Neural crest cell (in vitro differentiated cells): ENCODE measurements around the gene CPE. TPM values are rescaled to one million over a fixed set of nuclear protein-coding genes. Genes with fewer than 3 reads are reported as not detected.
A peak's percentile ranks its signal among the peaks of the same experiment; 100 is the strongest.

Experiments
- DNase-seq: peaks from one replicate; pipeline ENCODE4 v3.0.0; 2021; ENCODE audit warnings: low read depth, mixed read lengths, low spot score
- H3K27ac Mint-ChIP-seq: one replicate; pipeline ENCODE4 v1.8.0; 2021; ENCODE audit warnings: mild to moderate bottlenecking, mixed read lengths; ENCODE audit not compliant: unreplicated experiment
- H3K27me3 Mint-ChIP-seq: 2 replicates; pipeline ENCODE4 v1.8.0; 2021; ENCODE audit warnings: low read depth, mild to moderate bottlenecking, mixed read lengths
- H3K36me3 Mint-ChIP-seq: 2 replicates; pipeline ENCODE4 v1.8.0; 2021; ENCODE audit warnings: low read depth, mild to moderate bottlenecking, mixed read lengths
- H3K4me1 Mint-ChIP-seq: 2 replicates; pipeline ENCODE4 v1.8.0; 2021; ENCODE audit warnings: mixed read lengths
- H3K4me3 Mint-ChIP-seq: one replicate; pipeline ENCODE4 v1.8.0; 2021; ENCODE audit warnings: mild to moderate bottlenecking, mixed read lengths
- H3K9me3 Mint-ChIP-seq: 2 replicates; pipeline ENCODE4 v1.8.0; 2021; ENCODE audit warnings: mixed read lengths
- total RNA-seq: library from RNA; stranded (reverse); gene quantifications from 2 replicates; pipeline ENCODE4 v1.2.1, GENCODE V29; 2021
- TF ChIP-seq, protein P1 (sequence below): fragments of 200-600 bp; sonication (generic); conservative IDR thresholded peaks from 2 replicates; pipeline ENCODE4 v1.5.0; 2021; ENCODE audit warnings: antibody characterized with exemption, mild to moderate bottlenecking

CPE gene
- total RNA-seq, 1 donor from 2014 or later = 65.2 TPM

DNA sequence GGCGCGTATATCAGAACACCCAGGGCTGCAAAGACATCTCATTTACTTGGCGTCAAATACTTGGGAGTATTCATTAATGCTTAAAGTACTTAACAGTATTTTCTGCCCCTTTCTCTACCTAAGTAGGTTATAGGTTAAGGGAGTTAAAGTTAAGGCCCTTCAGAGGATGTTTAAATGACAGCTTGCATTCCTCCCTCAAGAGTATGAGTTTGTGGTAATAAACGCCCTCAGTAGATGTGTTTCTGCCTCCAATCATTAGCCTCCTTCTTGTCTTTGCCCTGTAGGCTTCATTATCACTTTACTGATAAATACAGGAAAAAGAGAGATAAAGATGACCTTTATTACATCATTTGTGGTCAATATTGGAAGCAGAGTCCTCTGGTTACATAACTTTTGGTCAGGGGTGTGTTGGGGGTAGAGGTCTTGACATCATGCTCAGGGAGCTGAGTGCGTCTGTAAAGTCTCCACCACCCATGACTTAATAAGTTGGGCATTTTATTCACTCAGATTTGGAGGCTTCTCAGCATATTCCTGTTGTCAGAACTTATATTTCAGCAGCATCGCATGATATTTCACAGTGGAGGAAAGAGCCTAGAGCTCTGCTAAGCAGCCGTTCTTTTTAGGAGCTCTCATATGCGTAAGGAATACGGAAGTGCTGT, 145.9 kb downstream of the CPE start:
- no peak for DNase-seq
- no peaks in the 10 kb centered on the region for H3K4me1 Mint-ChIP-seq
- H3K36me3 Mint-ChIP-seq = no peaks in the 10 kb centered on the region
- no peak overlapping the region for H3K27ac Mint-ChIP-seq
- H3K9me3 Mint-ChIP-seq = no peaks in the 10 kb centered on the region
- H3K4me3 Mint-ChIP-seq = no peak overlapping the region
- H3K27me3 Mint-ChIP-seq = no peaks in the 10 kb centered on the region
- TF ChIP-seq, protein P1, sequence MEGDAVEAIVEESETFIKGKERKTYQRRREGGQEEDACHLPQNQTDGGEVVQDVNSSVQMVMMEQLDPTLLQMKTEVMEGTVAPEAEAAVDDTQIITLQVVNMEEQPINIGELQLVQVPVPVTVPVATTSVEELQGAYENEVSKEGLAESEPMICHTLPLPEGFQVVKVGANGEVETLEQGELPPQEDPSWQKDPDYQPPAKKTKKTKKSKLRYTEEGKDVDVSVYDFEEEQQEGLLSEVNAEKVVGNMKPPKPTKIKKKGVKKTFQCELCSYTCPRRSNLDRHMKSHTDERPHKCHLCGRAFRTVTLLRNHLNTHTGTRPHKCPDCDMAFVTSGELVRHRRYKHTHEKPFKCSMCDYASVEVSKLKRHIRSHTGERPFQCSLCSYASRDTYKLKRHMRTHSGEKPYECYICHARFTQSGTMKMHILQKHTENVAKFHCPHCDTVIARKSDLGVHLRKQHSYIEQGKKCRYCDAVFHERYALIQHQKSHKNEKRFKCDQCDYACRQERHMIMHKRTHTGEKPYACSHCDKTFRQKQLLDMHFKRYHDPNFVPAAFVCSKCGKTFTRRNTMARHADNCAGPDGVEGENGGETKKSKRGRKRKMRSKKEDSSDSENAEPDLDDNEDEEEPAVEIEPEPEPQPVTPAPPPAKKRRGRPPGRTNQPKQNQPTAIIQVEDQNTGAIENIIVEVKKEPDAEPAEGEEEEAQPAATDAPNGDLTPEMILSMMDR = no peak

DNA sequence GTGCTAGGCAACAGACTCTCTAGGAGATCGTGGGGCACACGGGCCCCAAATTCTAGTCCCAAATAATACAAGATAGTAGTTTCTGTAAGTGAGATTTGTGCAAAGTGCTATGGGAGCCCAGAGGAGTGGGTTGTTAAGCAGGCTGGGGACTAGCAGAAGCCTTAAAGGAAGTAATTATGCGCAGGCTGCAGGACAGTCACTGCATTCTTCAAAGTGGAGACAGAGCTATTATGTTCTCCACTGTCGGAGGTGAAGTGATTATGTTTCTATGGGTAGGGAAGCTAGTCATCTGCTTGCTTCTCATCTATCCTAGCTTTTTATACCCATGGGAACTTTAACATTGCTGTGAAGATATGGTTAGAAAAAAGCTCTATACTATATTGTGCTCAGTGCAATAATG, 154.2 kb downstream of the CPE start:
- Mint-ChIP-seq H3K9me3 (no peaks in the 10 kb centered on the region), H3K27ac (no peak overlapping the region), H3K4me3 (no peak overlapping the region), H3K4me1 (peaks cover 22% of the 10 kb centered on the region), H3K27me3 (peaks cover 2% of the 10 kb centered on the region), H3K36me3 (no peaks in the 10 kb centered on the region)
- no peak for DNase-seq
- TF ChIP-seq, protein P1 = no peak

DNA sequence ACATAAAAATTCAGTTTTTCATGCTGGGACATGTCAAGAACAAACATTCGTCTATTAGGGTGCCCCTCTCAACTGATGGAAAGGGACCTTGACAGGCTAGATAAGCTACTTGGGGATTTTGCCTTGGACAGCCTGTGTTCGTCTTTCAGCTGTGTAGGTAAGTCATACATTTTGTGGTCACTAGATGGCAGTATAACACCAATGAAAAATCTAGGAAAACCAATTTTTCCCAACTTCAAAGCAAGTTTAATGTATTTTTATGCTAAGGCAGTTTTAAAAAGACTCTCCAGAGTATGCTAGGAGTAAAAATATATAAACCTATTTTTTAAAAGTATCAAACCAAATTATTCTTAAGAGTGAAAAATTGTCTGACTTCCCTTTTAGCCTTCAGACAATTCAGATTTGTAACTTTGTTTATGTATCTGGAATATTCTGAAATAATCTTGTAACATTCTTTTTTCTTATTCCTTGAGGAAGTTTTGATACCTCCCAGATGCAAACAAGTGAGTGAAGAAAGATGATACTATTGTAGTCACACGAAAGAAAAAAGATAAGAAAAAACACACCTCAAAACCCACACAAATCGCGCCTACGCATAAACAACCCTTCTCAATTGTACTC, 158.3 kb downstream of the CPE start:
- peak; percentile 6 for DNase-seq
- peaks cover 6% of the 10 kb centered on the region for H3K36me3 Mint-ChIP-seq
- H3K9me3 Mint-ChIP-seq = peaks cover 8% of the 10 kb centered on the region
- peaks cover 2% of the 10 kb centered on the region for H3K27me3 Mint-ChIP-seq
- TF ChIP-seq, protein P1 = peak; percentile 85
- no peak overlapping the region for H3K4me3 Mint-ChIP-seq
- peaks cover 24% of the 10 kb centered on the region for H3K4me1 Mint-ChIP-seq
- H3K27ac Mint-ChIP-seq = no peak overlapping the region

DNA sequence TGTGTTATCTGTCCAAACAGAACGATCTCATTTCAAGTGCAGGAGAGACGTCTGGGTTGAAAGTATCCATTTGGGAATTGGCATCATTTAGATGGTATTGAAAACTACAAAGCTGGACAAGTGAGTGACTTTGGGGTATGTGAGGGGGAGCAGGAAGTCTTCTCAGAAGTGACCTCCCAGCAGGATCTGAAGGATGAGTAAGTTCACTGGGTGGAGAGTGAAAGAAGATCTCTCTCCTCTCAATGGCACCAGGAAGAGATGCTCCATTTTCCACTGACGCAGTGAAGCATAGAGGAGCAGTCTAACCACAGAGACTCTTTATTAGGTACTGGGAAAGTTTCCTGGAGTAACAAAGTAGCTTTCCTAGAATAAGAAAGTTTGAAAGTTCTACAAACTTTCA, 161.0 kb downstream of the CPE start:
- Mint-ChIP-seq H3K36me3 (peaks cover 6% of the 10 kb centered on the region), H3K4me3 (no peak overlapping the region), H3K4me1 (peaks cover 12% of the 10 kb centered on the region), H3K9me3 (peaks cover 8% of the 10 kb centered on the region), H3K27me3 (peaks cover 2% of the 10 kb centered on the region), H3K27ac (no peak overlapping the region)
- no peak for DNase-seq
- TF ChIP-seq, protein P1 = no peak

DNA sequence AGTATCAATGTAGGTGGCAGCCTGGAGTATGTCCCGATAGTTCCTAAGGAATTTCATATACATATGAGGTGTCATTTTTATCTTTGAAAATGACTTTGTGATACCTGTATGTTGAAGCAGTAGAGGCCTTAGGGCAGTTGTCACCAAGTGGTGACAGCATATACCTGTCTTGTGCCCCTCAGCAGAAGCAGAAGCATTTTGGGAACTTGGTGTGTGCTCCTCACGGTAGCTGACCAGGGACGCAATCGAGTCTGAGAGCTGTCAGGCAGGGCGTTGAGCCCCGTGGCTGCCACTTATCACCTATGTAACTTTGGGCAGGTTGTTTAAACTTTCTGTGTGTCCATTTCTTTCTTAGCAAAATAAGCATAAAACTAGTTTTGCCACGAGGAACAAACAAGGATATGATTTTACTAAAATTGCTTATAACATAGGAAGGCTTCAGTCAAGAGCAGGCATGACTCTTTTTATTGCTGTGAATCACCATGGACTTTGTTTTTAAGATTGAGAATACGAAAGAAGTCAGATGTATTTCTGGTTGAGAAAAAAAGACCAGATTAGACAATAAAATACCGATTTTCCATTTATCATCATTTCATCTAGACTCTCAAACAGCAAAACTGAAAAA, 161.5 kb downstream of the CPE start:
- H3K4me1 Mint-ChIP-seq = peaks cover 12% of the 10 kb centered on the region
- peaks cover 11% of the 10 kb centered on the region for H3K9me3 Mint-ChIP-seq
- H3K4me3 Mint-ChIP-seq = no peak overlapping the region
- H3K27me3 Mint-ChIP-seq = peaks cover 2% of the 10 kb centered on the region
- H3K27ac Mint-ChIP-seq = no peak overlapping the region
- TF ChIP-seq, protein P1 = no peak
- no peak for DNase-seq
- H3K36me3 Mint-ChIP-seq = peaks cover 6% of the 10 kb centered on the region
